Embryonic facial prominence (tissue), 1 donor: Measurements from ENCODE around the gene HMGB4.

ENCODE experiments used
- DNase-seq: peaks from one replicate; pipeline ENCODE4 v3.0.0-alpha.2; 2016; ENCODE audit errors: extremely low spot score

The HMGB4 gene

GRCh38 chr1:33848205-33848937, 15.5 kb upstream of the HMGB4 start:
- DNase-seq, result no peak

GRCh38 chr1:33849211-33849610, 14.7 kb upstream of the HMGB4 start:
- DNase-seq, result no peak

GRCh38 chr1:33850481-33850880, 13.4 kb upstream of the HMGB4 start:
- DNase-seq, result no peak

GRCh38 chr1:33852711-33853110, 11.2 kb upstream of the HMGB4 start:
- DNase-seq, result no peak

- no peak for DNase-seq
Measured at GRCh38 chr1:33853431-33853830, 10.4 kb upstream of the HMGB4 start.

- DNase-seq, result no peak
Measured at GRCh38 chr1:33854091-33854490, 9.8 kb upstream of the HMGB4 start.

- DNase-seq, result no peak
Measured at GRCh38 chr1:33860671-33861070, 3.2 kb upstream of the HMGB4 start.

GRCh38 chr1:33864460-33865389, 846 bp downstream of the HMGB4 start:
- DNase-seq, result no peak

GRCh38 chr1:33866281-33866680, 2.4 kb downstream of the HMGB4 start:
- DNase-seq, result peak; percentile 20

GRCh38 chr1:33867684-33868083, 3.8 kb downstream of the HMGB4 start:
- DNase-seq, result no peak

- DNase-seq, result no peak
Measured at GRCh38 chr1:33872275-33872674, 8.4 kb downstream of the HMGB4 start.

- no peak for DNase-seq
Measured at GRCh38 chr1:33872683-33873082, 8.8 kb downstream of the HMGB4 start.

GRCh38 chr1:33874636-33875035, 10.8 kb downstream of the HMGB4 start:
- no peak for DNase-seq

GRCh38 chr1:33875862-33876261, 12.0 kb downstream of the HMGB4 start:
- DNase-seq, result no peak

GRCh38 chr1:33876970-33877650, 13.2 kb downstream of the HMGB4 start:
- no peak for DNase-seq

- no peak for DNase-seq
Measured at GRCh38 chr1:33878392-33878791, 14.5 kb downstream of the HMGB4 start.

- DNase-seq, result no peak
Measured at GRCh38 chr1:33880305-33880704, 16.4 kb downstream of the HMGB4 start.

- no peak for DNase-seq
Measured at GRCh38 chr1:33886496-33886895, 22.6 kb downstream of the HMGB4 start.

- DNase-seq, result no peak
Measured at GRCh38 chr1:33893147-33893830, 29.4 kb downstream of the HMGB4 start.

- no peak for DNase-seq
Measured at GRCh38 chr1:33895396-33895795, 31.5 kb downstream of the HMGB4 start.

GRCh38 chr1:33895976-33896375, 32.1 kb downstream of the HMGB4 start:
- no peak for DNase-seq
